CD4-positive, alpha-beta T cell treated with Interleukin-21 for 1 hour (primary cell): ENCODE data around the gene ADORA2B.
"Not testable (repeated sequence)": the region's sequence is repeated elsewhere in the genome, so short reads cannot be mapped to it uniquely, and the experiment has no call there.

Source experiments
- DNase-seq: peaks from one replicate; pipeline ENCODE4 v3.0.0-alpha.2; 2020

The ADORA2B gene

GRCh38 chr17:15955793-15956541, 11.0 kb downstream of the ADORA2B start:
- DNase-seq, result no peak

- no peak for DNase-seq
Observed at GRCh38 chr17:15957206-15957605, 12.3 kb downstream of the ADORA2B start.

- DNase-seq, result no peak
Observed at GRCh38 chr17:15957608-15958307, 12.8 kb downstream of the ADORA2B start.

- DNase-seq, result no peak
Observed at GRCh38 chr17:15958484-15958854, 13.5 kb downstream of the ADORA2B start.

GRCh38 chr17:15963670-15964110, 18.8 kb downstream of the ADORA2B start:
- DNase-seq, result no peak

GRCh38 chr17:15965528-15965927, 20.6 kb downstream of the ADORA2B start:
- no peak for DNase-seq

GRCh38 chr17:15966183-15966878, 21.4 kb downstream of the ADORA2B start:
- no peak for DNase-seq

- no peak for DNase-seq
Observed at GRCh38 chr17:15966879-15967248, 21.9 kb downstream of the ADORA2B start.

GRCh38 chr17:15967706-15968399, 22.9 kb downstream of the ADORA2B start:
- DNase-seq, result no peak

GRCh38 chr17:15969463-15969862, 24.5 kb downstream of the ADORA2B start:
- no peak for DNase-seq

- DNase-seq, result no peak
Observed at GRCh38 chr17:15970500-15970899, 25.6 kb downstream of the ADORA2B start.

GRCh38 chr17:15971098-15971678, 26.3 kb downstream of the ADORA2B start:
- no peak for DNase-seq

GRCh38 chr17:15971882-15972281, 27.0 kb downstream of the ADORA2B start:
- DNase-seq, result no peak

GRCh38 chr17:15972497-15972951, 27.6 kb downstream of the ADORA2B start:
- DNase-seq, result no peak

- no peak for DNase-seq
Observed at GRCh38 chr17:15973016-15973415, 28.1 kb downstream of the ADORA2B start.

GRCh38 chr17:15973834-15974233, 28.9 kb downstream of the ADORA2B start:
- DNase-seq, result no peak

GRCh38 chr17:15977894-15978293, 33.0 kb downstream of the ADORA2B start:
- no peak for DNase-seq

GRCh38 chr17:15978606-15979005, 33.7 kb downstream of the ADORA2B start:
- DNase-seq, result no peak

- DNase-seq, result not testable (repeated sequence)
Observed at GRCh38 chr17:15979013-15979412, 34.1 kb downstream of the ADORA2B start.

GRCh38 chr17:15981208-15981607, 36.3 kb downstream of the ADORA2B start:
- DNase-seq, result no peak

GRCh38 chr17:15981646-15982580, 37.0 kb downstream of the ADORA2B start:
- no peak for DNase-seq

GRCh38 chr17:15996322-15996721, 51.4 kb downstream of the ADORA2B start:
- DNase-seq, result no peak
